Measurements from ENCODE around the gene KISS1R. TPM values are rescaled to one million over a fixed set of nuclear protein-coding genes. Genes with fewer than 3 reads are reported as not detected.
A peak's percentile ranks its signal among the peaks of the same experiment; 100 is the strongest.

The KISS1R gene
- total RNA-seq, 1 experiment from 2014 or later: 16.6 TPM

DNA sequence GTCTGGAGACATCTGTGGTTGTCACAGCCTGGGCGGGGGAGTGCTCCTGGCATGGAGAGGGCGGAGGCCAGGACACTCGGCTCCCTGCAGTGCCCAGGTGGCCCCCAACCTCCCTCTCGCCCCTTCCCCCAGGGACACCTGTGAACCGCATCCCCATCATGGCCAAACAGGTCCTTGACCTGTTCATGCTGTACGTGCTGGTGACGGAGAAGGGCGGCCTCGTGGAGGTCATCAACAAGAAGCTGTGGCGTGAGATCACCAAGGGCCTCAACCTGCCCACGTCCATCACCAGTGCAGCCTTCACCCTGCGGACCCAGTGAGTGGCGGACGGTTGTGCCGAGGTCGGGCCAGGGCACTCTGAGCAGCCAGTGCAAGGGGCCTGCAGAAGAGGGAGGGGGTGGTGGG is 47.0 kb downstream of the KISS1R start:
- H3K27me3 Mint-ChIP-seq (ENCODE audit: insufficient read depth, unreplicated experiment): no peaks in the 10 kb centered on the region
- no TSS peak for BruUV-seq (replicated peaks)
- H3K27ac Mint-ChIP-seq (ENCODE audit: unreplicated experiment): no peak overlapping the region
- CTCF ChIA-PET: no interaction called here
- POLR2A ChIA-PET: no interaction called here
- peaks cover 100% of the 10 kb centered on the region for H3K36me3 Mint-ChIP-seq (ENCODE audit: insufficient read depth, unreplicated experiment)
- H3K36me3 ChIP-seq (ENCODE audit: control insufficient read depth, insufficient read depth, low read length): peaks cover 23% of the 10 kb centered on the region
- no peaks in the 10 kb centered on the region for H3K9me3 Mint-ChIP-seq (ENCODE audit: unreplicated experiment)
- H3K4me3 ChIP-seq (ENCODE audit: low read depth, low read length): no peak overlapping the region
- intact Hi-C loops (cut with micrococcal nuclease; ENCODE audit: unreplicated experiment): no loop called here
- peaks cover 20% of the 10 kb centered on the region for H3K4me1 Mint-ChIP-seq (ENCODE audit: low read depth, unreplicated experiment)
- TF ChIP-seq, protein P1, sequence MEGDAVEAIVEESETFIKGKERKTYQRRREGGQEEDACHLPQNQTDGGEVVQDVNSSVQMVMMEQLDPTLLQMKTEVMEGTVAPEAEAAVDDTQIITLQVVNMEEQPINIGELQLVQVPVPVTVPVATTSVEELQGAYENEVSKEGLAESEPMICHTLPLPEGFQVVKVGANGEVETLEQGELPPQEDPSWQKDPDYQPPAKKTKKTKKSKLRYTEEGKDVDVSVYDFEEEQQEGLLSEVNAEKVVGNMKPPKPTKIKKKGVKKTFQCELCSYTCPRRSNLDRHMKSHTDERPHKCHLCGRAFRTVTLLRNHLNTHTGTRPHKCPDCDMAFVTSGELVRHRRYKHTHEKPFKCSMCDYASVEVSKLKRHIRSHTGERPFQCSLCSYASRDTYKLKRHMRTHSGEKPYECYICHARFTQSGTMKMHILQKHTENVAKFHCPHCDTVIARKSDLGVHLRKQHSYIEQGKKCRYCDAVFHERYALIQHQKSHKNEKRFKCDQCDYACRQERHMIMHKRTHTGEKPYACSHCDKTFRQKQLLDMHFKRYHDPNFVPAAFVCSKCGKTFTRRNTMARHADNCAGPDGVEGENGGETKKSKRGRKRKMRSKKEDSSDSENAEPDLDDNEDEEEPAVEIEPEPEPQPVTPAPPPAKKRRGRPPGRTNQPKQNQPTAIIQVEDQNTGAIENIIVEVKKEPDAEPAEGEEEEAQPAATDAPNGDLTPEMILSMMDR (IDR thresholded peaks at IDR 0.05; ENCODE audit: insufficient read depth in 1 of 2, low read depth in 1 of 2, low read length in 1 of 2, severe bottlenecking in 1 of 2, unreplicated experiment in 1 of 2): no peak
- H3K27me3 ChIP-seq (replicated peaks; ENCODE audit: control insufficient read depth, insufficient read depth, low read length): no peaks in the 10 kb centered on the region
- no peak for DNase-seq
- peaks cover 42% of the 10 kb centered on the region for H3K4me1 ChIP-seq
- H3K4me3 Mint-ChIP-seq (ENCODE audit: unreplicated experiment): no peak overlapping the region
- H3K9me3 ChIP-seq: no peaks in the 10 kb centered on the region

DNA sequence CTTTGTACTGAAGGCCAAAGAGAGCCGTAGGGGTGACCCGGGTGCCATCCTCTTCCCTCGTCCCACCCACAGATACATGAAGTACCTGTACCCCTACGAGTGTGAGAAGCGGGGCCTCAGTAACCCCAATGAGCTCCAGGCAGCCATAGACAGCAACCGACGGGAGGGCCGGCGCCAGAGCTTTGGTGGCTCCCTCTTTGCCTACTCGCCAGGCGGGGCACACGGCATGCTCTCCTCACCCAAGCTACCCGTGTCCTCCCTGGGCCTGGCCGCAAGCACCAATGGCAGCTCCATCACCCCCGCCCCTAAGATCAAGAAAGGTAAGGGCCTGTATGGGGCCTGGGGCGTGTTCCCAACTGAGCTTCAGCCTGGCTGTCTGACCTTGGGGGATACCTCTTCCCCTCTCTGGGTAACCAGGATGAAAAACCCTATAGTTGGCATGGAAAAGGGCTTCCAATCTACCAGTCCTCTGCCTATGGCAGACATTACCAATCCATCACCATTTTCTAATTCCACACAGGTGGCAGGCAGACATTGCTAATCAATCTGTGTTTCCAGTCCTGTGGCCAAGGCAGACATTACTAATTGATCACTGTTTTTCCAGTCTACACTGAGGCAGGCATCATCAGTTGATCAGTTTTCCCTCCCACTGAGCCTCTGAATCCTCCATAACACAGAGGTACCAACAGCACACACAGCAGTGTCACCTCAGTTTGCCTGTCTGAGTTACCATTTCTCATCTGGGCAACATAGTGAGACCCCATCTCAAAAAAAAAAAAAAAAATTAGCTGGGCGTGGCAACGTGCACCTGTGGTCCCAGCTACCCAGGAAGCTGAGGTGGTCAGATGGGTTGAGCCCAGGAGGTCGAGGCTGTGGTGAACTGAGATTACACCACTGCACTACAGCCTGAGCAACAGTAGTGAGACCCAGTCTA is 47.9 kb downstream of the KISS1R start:
- H3K27me3 ChIP-seq (replicated peaks; ENCODE audit: control insufficient read depth, insufficient read depth, low read length): no peaks in the 10 kb centered on the region
- TF ChIP-seq, protein P1 (IDR thresholded peaks at IDR 0.05; ENCODE audit: insufficient read depth in 1 of 2, low read depth in 1 of 2, low read length in 1 of 2, severe bottlenecking in 1 of 2, unreplicated experiment in 1 of 2): no peak
- no peak for DNase-seq
- Mint-ChIP-seq H3K36me3 (ENCODE audit: insufficient read depth, unreplicated experiment) (peaks cover 100% of the 10 kb centered on the region), H3K9me3 (ENCODE audit: unreplicated experiment) (no peaks in the 10 kb centered on the region), H3K4me3 (ENCODE audit: unreplicated experiment) (no peak overlapping the region), H3K4me1 (ENCODE audit: low read depth, unreplicated experiment) (peaks cover 11% of the 10 kb centered on the region), H3K27ac (ENCODE audit: unreplicated experiment) (peak overlapping the region; percentile 48), H3K27me3 (ENCODE audit: insufficient read depth, unreplicated experiment) (no peaks in the 10 kb centered on the region)
- ChIA-PET POLR2A (no interaction called here), CTCF (interaction anchor here (0.6 kb wide), 1 partner anchor 170 kb away, joined by 3 read pairs; no protein-coding TSS in a partner anchor)
- H3K36me3 ChIP-seq (ENCODE audit: control insufficient read depth, insufficient read depth, low read length): peaks cover 19% of the 10 kb centered on the region
- intact Hi-C loops (cut with micrococcal nuclease; ENCODE audit: unreplicated experiment): no loop called here
- peaks cover 33% of the 10 kb centered on the region for H3K4me1 ChIP-seq
- BruUV-seq (replicated peaks): no TSS peak
- no peaks in the 10 kb centered on the region for H3K9me3 ChIP-seq
- no peak overlapping the region for H3K4me3 ChIP-seq (ENCODE audit: low read depth, low read length)

DNA sequence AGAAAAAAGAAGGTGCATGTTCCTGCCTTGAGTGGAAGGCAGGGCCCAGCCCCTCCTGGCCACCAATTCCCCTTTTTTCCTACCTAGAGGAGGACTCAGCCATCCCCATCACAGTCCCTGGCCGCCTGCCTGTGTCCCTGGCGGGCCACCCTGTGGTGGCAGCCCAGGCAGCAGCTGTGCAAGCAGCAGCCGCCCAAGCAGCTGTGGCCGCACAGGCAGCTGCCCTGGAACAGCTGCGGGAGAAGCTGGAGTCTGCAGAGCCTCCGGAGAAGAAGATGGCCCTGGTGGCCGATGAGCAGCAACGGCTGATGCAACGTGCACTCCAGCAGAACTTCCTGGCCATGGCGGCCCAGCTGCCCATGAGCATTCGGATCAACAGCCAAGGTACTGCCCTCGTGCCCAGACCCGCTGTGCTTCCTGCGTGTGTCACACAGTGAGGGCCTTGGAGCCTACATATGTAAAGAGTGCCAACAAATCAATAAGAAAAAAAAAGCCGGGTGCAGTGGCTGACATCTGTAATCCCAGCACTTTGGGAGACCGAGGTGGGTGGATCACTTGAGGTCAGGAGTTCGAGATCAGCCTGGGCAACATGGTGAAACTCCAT is 49.5 kb downstream of the KISS1R start:
- no peaks in the 10 kb centered on the region for H3K9me3 Mint-ChIP-seq (ENCODE audit: unreplicated experiment)
- DNase-seq: no peak
- CTCF ChIA-PET: interaction anchor here (0.6 kb wide), 1 partner anchor 42 kb away, joined by 4 read pairs; no protein-coding TSS in a partner anchor
- H3K27ac Mint-ChIP-seq (ENCODE audit: unreplicated experiment): no peak overlapping the region
- H3K27me3 Mint-ChIP-seq (ENCODE audit: insufficient read depth, unreplicated experiment): no peaks in the 10 kb centered on the region
- Histone ChIP-seq H3K9me3 (no peaks in the 10 kb centered on the region), H3K36me3 (ENCODE audit: control insufficient read depth, insufficient read depth, low read length) (peaks cover 20% of the 10 kb centered on the region), H3K4me1 (peaks cover 17% of the 10 kb centered on the region), H3K27me3 (replicated peaks; ENCODE audit: control insufficient read depth, insufficient read depth, low read length) (no peaks in the 10 kb centered on the region), H3K4me3 (ENCODE audit: low read depth, low read length) (no peak overlapping the region)
- H3K4me3 Mint-ChIP-seq (ENCODE audit: unreplicated experiment): no peak overlapping the region
- intact Hi-C loops (cut with micrococcal nuclease; ENCODE audit: unreplicated experiment): no loop called here
- peaks cover 100% of the 10 kb centered on the region for H3K36me3 Mint-ChIP-seq (ENCODE audit: insufficient read depth, unreplicated experiment)
- BruUV-seq (replicated peaks): no TSS peak
- POLR2A ChIA-PET: interaction anchor here (0.7 kb wide), 1 partner anchor 43 kb away, joined by 7 read pairs; no protein-coding TSS in a partner anchor
- peaks cover 7% of the 10 kb centered on the region for H3K4me1 Mint-ChIP-seq (ENCODE audit: low read depth, unreplicated experiment)
- TF ChIP-seq, protein P1 (IDR thresholded peaks at IDR 0.05; ENCODE audit: insufficient read depth in 1 of 2, low read depth in 1 of 2, low read length in 1 of 2, severe bottlenecking in 1 of 2, unreplicated experiment in 1 of 2): no peak
